Endothelial cell of umbilical vein (primary cell): ENCODE measurements around the gene ICAM1. TPM values are rescaled to one million over a fixed set of nuclear protein-coding genes. Genes with fewer than 3 reads are reported as not detected.

ENCODE experiments used
- BruUV-seq: library from RNA; stranded (reverse); fragments of 400-500 nt; replicated peaks from 2 replicates; lab custom pipeline; 2021; lab: Mats Ljungman, UMichigan
- CTCF ChIA-PET: fragments of 300-600, 350-600 bp; sonication (Branson Sonifier 250); formaldehyde crosslinking; loops from one replicate; lab custom pipeline; 2021; ENCODE audit warnings: antibody characterized with exemption, inconsistent platforms; lab: Charles Lee
- POLR2A ChIA-PET: fragments of 300-600, 350-600 bp; sonication (Branson Sonifier 250); formaldehyde crosslinking; loops from one replicate; lab custom pipeline; 2021; ENCODE audit warnings: antibody characterized with exemption, inconsistent platforms; lab: Charles Lee
- DNase-seq: peaks from one replicate; pipeline ENCODE4 v3.0.0-alpha.2; 2011; ENCODE audit warnings: low read depth, low spot score
- FAIRE-seq: peaks from 2 replicates; lab custom pipeline; 2011; peaks lifted over from hg19 to GRCh38; lab: Jason Lieb, UNC
- H2AFZ ChIP-seq: 2 replicates; pipeline ENCODE4 v1.6.0; 2012; ENCODE audit warnings: low read depth, low read length, control low read depth, inconsistent platforms
- H3K27ac ChIP-seq: 2 replicates; pipeline ENCODE4 v1.5.1; 2011; ENCODE audit warnings: low read depth, mild to moderate bottlenecking, control low read depth, low read length, moderate library complexity; ENCODE audit not compliant: insufficient read depth
- H3K27me3 ChIP-seq, 2 experiments: 2 replicates each; pipeline versions ENCODE4 v1.6.0 to v1.6.1; 2011; ENCODE audit warnings: low read length in 2 of 2, mixed read lengths in 1 of 2; ENCODE audit not compliant: control insufficient read depth in 2 of 2, insufficient read depth in 2 of 2
- H3K36me3 ChIP-seq, 2 experiments: 2 replicates in 1 of 2; 3 replicates in 1 of 2; pipeline ENCODE4 v1.5.1; 2011; ENCODE audit warnings: low read length in 2 of 2, mild to moderate bottlenecking in 1 of 2, moderate library complexity in 1 of 2; ENCODE audit not compliant: control insufficient read depth in 2 of 2, insufficient read depth in 2 of 2; ENCODE audit errors: extremely low read depth in 1 of 2
- H3K4me1 ChIP-seq: 3 replicates; pipeline ENCODE4 v1.5.1; 2011; ENCODE audit warnings: mild to moderate bottlenecking, low read length; ENCODE audit not compliant: control insufficient read depth, insufficient read depth; ENCODE audit errors: extremely low read depth
- H3K4me2 ChIP-seq: 2 replicates; pipeline ENCODE4 v1.6.1; 2011; ENCODE audit warnings: low read length, control low read depth, mixed read lengths; ENCODE audit not compliant: insufficient read depth
- H3K4me3 ChIP-seq, 3 experiments: fragments of 200-600 bp in 1 of 3; sonication (generic), shearing (Covaris generic) in 1 of 3; replicated peaks in 1 of 3; 2 replicates each; pipeline ENCODE4 v1.5.1; 2011 to 2016; ENCODE audit warnings: control low read depth in 3 of 3, low read length in 3 of 3, mild to moderate bottlenecking in 2 of 3, inconsistent platforms in 1 of 3, low read depth in 1 of 3, moderate library complexity in 1 of 3; ENCODE audit not compliant: insufficient read depth in 1 of 3
- H3K79me2 ChIP-seq: 2 replicates; pipeline ENCODE4 v1.6.0; 2012; ENCODE audit warnings: low read length, inconsistent platforms; ENCODE audit not compliant: control insufficient read depth, insufficient read depth
- H3K9ac ChIP-seq: replicated peaks from 2 replicates; pipeline ENCODE3; 2011; ENCODE audit warnings: low read length, control low read depth; ENCODE audit not compliant: insufficient read depth; ENCODE audit errors: extremely low read depth
- H3K9me1 ChIP-seq: replicated peaks from 3 replicates; pipeline ENCODE4 v1.6.0; 2011; ENCODE audit warnings: mild to moderate bottlenecking, low read length; ENCODE audit not compliant: control insufficient read depth, insufficient read depth; ENCODE audit errors: extremely low read depth
- H3K9me3 ChIP-seq: replicated peaks from 2 replicates; pipeline ENCODE4 v1.5.1; 2012; ENCODE audit warnings: low read length, inconsistent platforms; ENCODE audit not compliant: control insufficient read depth, insufficient read depth
- H4K20me1 ChIP-seq: replicated peaks from 2 replicates; pipeline ENCODE3; 2011; ENCODE audit warnings: mild to moderate bottlenecking, low read length; ENCODE audit not compliant: control insufficient read depth, insufficient read depth; ENCODE audit errors: extremely low read depth
- EZH2 ChIP-seq: IDR thresholded peaks from 2 replicates; pipeline ENCODE4 v1.6.1; 2012; ENCODE audit warnings: borderline replicate concordance, low read depth, mild to moderate bottlenecking, moderate library complexity, low read length, inconsistent platforms; ENCODE audit not compliant: severe bottlenecking
- FOS ChIP-seq: IDR thresholded peaks from 2 replicates; pipeline ENCODE4 v1.6.1; 2011; ENCODE audit warnings: mild to moderate bottlenecking, low read length, moderate library complexity, borderline replicate concordance; ENCODE audit not compliant: insufficient read depth
- GATA2 ChIP-seq: IDR thresholded peaks from 2 replicates; pipeline ENCODE4 v1.7.0; 2011; ENCODE audit warnings: low read depth, mild to moderate bottlenecking, moderate library complexity, mixed read lengths, low read length; ENCODE audit not compliant: insufficient read length, insufficient read depth
- JUN ChIP-seq: IDR thresholded peaks from 2 replicates; pipeline ENCODE4 v1.6.1; 2011; ENCODE audit warnings: borderline replicate concordance, low read depth; ENCODE audit not compliant: insufficient read length, insufficient read depth
- MYC ChIP-seq: IDR thresholded peaks from one replicate; pipeline ENCODE4 v1.6.1; 2011; ENCODE audit warnings: mild to moderate bottlenecking, low read depth, low read length
- POLR2A ChIP-seq: IDR thresholded peaks from 2 replicates; pipeline ENCODE4 v1.6.1; 2012; ENCODE audit warnings: low read depth, mild to moderate bottlenecking, control low read depth, low read length
- POLR2AphosphoS5 ChIP-seq: IDR thresholded peaks from 2 replicates; pipeline ENCODE4 v1.6.1; 2012; ENCODE audit warnings: low read depth, mild to moderate bottlenecking, control low read depth, low read length, moderate library complexity; ENCODE audit not compliant: insufficient read depth
- dilution Hi-C: fragments of 300-500 bp; cut with MboI; formaldehyde crosslinking; loops from one replicate; pipeline ENCODE4 v1.15.0; 2019; ENCODE audit warnings: low sequenced_read_pairs; ENCODE audit not compliant: extremely low pct_ligation_motif_present
- intact Hi-C: fragments of 100-400 bp; cut with micrococcal nuclease; formaldehyde crosslinking; loops from one replicate; pipeline ENCODE4 v1.10.0; 2022
- polyA plus RNA-seq, 4 experiments: library from polyadenylated mRNA; depleted of rRNA in 3 of 4; stranded (reverse) in 3 of 4; unstranded in 1 of 4; fragments of >200 nt; gene quantifications; 2 replicates each; pipeline versions ENCODE4 v1.2.1 to v1.2.3, GENCODE V29; 2011 to 2012; ENCODE audit warnings: missing spikeins in 1 of 4
- total RNA-seq: library from RNA; stranded (reverse); gene quantifications from 2 replicates; pipeline ENCODE4 v1.2.3, GENCODE V29; 2021
- TF ChIP-seq, protein P1 (sequence below), 2 donors: IDR thresholded peaks; 1 replicate in 1 of 2; 2 replicates in 1 of 2; pipeline ENCODE4 v1.5.1; 2011; ENCODE audit warnings: low read length in 2 of 2, mild to moderate bottlenecking in 2 of 2, moderate library complexity in 2 of 2, control low read depth in 1 of 2, inconsistent platforms in 1 of 2, low read depth in 1 of 2; ENCODE audit not compliant: insufficient read depth in 1 of 2; ENCODE audit errors: extremely low read depth in 1 of 2
- TF ChIP-seq, protein P2 (sequence below): IDR thresholded peaks from 2 replicates; pipeline ENCODE4 v1.6.1; 2011; ENCODE audit not compliant: insufficient read depth, insufficient read length

ICAM1 gene
- total and polyA plus RNA-seq, 2 donors (not counting 3 experiments of a cell fraction or from before 2014, with no cell fraction given) = 20.5 to 30.4 TPM

DNA sequence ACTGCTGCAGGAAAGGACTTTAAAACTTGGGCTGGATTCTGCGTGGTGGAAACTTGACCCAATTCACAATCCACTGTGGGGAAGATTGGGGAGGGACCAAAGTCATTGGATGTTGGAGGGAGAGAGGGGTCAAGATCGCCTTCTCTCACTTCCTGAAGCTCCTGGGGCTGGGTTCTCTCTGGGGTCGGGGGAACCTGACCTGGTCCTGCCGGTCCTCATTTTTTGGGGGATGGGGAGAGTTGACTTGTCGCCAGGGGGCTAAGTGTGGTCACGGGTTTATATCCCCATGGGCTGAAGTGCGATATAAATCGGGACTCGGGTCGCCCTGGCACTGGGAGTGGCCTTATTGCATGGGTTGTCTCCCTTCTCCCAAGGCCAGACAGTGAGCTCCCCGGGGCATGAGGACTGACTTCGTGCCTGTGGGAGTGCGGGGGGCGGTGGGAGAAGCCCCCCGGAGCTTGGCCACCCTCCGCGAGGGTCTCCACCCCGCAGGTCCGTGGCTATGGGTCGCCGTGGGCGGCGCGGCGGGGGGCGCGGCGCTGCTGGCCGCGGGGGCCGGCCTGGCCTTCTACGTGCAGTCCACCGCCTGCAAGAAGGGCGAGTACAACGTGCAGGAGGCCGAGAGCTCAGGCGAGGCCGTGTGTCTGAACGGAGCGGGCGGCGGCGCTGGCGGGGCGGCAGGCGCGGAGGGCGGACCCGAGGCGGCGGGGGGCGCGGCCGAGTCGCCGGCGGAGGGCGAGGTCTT is 25.1 kb downstream of the ICAM1 start:
- ChIA-PET POLR2A (no interaction called here), CTCF (interaction anchor here (1.2 kb wide), 2 partner anchors 25 to 37 kb away, joined by 3 to 4 read pairs; partner anchors contain the start of gene ICAM1)
- Histone ChIP-seq H3K27ac (no peak overlapping the region), H3K4me2 (no peak overlapping the region), H3K79me2 (no peaks in the 10 kb centered on the region), H3K9ac (no peak overlapping the region), H3K36me3 (no peaks in the 10 kb centered on the region), H3K27me3 (peaks cover 42 to 52% of the 10 kb centered on the region in 2 experiments), H3K9me3 (no peaks in the 10 kb centered on the region), H3K9me1 (no peaks in the 10 kb centered on the region), H2AFZ (no peak overlapping the region), H3K4me1 (peaks cover 8% of the 10 kb centered on the region), H4K20me1 (no peaks in the 10 kb centered on the region), H3K4me3 (no peak overlapping the region)
- no peak for TF ChIP-seq EZH2
- TF ChIP-seq, protein P1, sequence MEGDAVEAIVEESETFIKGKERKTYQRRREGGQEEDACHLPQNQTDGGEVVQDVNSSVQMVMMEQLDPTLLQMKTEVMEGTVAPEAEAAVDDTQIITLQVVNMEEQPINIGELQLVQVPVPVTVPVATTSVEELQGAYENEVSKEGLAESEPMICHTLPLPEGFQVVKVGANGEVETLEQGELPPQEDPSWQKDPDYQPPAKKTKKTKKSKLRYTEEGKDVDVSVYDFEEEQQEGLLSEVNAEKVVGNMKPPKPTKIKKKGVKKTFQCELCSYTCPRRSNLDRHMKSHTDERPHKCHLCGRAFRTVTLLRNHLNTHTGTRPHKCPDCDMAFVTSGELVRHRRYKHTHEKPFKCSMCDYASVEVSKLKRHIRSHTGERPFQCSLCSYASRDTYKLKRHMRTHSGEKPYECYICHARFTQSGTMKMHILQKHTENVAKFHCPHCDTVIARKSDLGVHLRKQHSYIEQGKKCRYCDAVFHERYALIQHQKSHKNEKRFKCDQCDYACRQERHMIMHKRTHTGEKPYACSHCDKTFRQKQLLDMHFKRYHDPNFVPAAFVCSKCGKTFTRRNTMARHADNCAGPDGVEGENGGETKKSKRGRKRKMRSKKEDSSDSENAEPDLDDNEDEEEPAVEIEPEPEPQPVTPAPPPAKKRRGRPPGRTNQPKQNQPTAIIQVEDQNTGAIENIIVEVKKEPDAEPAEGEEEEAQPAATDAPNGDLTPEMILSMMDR (IDR thresholded peaks at IDR 0.05; ENCODE audit: extremely low read depth in 1 of 2, insufficient read depth in 1 of 2, low read depth in 1 of 2, low read length in 2 of 2) = no peak
- no peak for TF ChIP-seq MYC
- TF ChIP-seq POLR2A = no peak
- no peak for TF ChIP-seq JUN
- TF ChIP-seq, protein P2, sequence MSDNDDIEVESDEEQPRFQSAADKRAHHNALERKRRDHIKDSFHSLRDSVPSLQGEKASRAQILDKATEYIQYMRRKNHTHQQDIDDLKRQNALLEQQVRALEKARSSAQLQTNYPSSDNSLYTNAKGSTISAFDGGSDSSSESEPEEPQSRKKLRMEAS = no peak
- no peak for TF ChIP-seq POLR2AphosphoS5
- no peak for TF ChIP-seq FOS
- TF ChIP-seq GATA2 = no peak
- DNase-seq (no peak), FAIRE-seq (no peak)
- BruUV-seq = no TSS peak
- dilution Hi-C loops = no loop called here
- intact Hi-C loops = no loop called here
